Panc1 (cell line): ENCODE results near the gene DRD4.

Experiments used
- CTCF ChIP-seq: fragments of 450-650 bp; IDR thresholded peaks from 2 replicates; pipeline ENCODE4 v1.5.1; 2017; ENCODE audit warnings: mild to moderate bottlenecking
- POLR2AphosphoS5 ChIP-seq: IDR thresholded peaks from 2 replicates; pipeline ENCODE4 v1.6.1; 2012; ENCODE audit warnings: mild to moderate bottlenecking, low read depth, low read length, moderate library complexity

GRCh38 chr11:636511-637332, at the start of gene DRD4:
- TF ChIP-seq CTCF (no peak), POLR2AphosphoS5 (no peak)
